Vagina (tissue), 2 donors: ENCODE data around the gene FOXL3. TPM values are rescaled to one million over a fixed set of nuclear protein-coding genes. Genes with fewer than 3 reads are reported as not detected.

Experiments
- DNase-seq, 2 donors: peaks; one replicate each; pipeline ENCODE4 v3.0.0-alpha.2; 2017; ENCODE audit errors: extremely low spot score in 2 of 2
- H3K27ac ChIP-seq: fragments of 200-600 bp; sonication (generic); one replicate; pipeline ENCODE4 v1.5.1; 2019
- H3K27me3 ChIP-seq: fragments of 200-600 bp; sonication (generic); one replicate; pipeline ENCODE4 v1.5.1; 2019
- H3K36me3 ChIP-seq, 2 donors: fragments of 200-600 bp; sonication (generic); one replicate each; pipeline ENCODE4 v1.5.1; 2017 to 2019
- H3K4me1 ChIP-seq: fragments of 200-600 bp; sonication (generic); one replicate; pipeline ENCODE4 v1.5.1; 2019
- H3K4me3 ChIP-seq, 2 donors: fragments of 200-600 bp; sonication (generic); 1 replicate in 1 of 2; 2 replicates in 1 of 2; pipeline ENCODE4 v1.5.1; 2016 to 2019
- H3K9me3 ChIP-seq: fragments of 200-600 bp; sonication (generic); one replicate; pipeline ENCODE4 v1.5.1; 2019
- CTCF ChIP-seq, 3 experiments: fragments of 450-650 bp in 2 of 3; fragments of 200-600 bp in 1 of 3; sonication (generic) in 1 of 3; IDR thresholded peaks; one replicate each; pipeline ENCODE4 v1.5.1; 2017 to 2019; ENCODE audit warnings: antibody characterized with exemption in 3 of 3, mild to moderate bottlenecking in 2 of 3, moderate library complexity in 2 of 3
- POLR2A ChIP-seq, 2 donors: fragments of 450-650 bp; IDR thresholded peaks; one replicate each; pipeline ENCODE4 v1.6.1; 2017; ENCODE audit warnings: antibody characterized with exemption in 2 of 2, mild to moderate bottlenecking in 2 of 2, moderate library complexity in 2 of 2
- POLR2AphosphoS5 ChIP-seq, 2 donors: sonication (generic); formaldehyde crosslinking; IDR thresholded peaks; one replicate each; pipeline ENCODE4 v1.9.0; 2017; ENCODE audit warnings: antibody characterized with exemption in 2 of 2, mild to moderate bottlenecking in 2 of 2, low read depth in 1 of 2; ENCODE audit not compliant: insufficient read depth in 1 of 2
- intact Hi-C: fragments of 100-400 bp; cut with DNase I; formaldehyde crosslinking; loops from one replicate; pipeline ENCODE4 v1.15.1; 2023
- total RNA-seq: library from RNA; depleted of rRNA; stranded (reverse); fragments of >200 nt; gene quantifications from one replicate; pipeline ENCODE4 v1.2.3, GENCODE V29; 2016

Gene FOXL3
- total RNA-seq, 1 donor from 2014 or later = not detected

- TF ChIP-seq CTCF (IDR thresholded peaks at IDR 0.05) = no peak
- TF ChIP-seq POLR2A (IDR thresholded peaks at IDR 0.05) = no peak
- TF ChIP-seq POLR2AphosphoS5 (IDR thresholded peaks at IDR 0.05; ENCODE audit: insufficient read depth in 1 of 2, low read depth in 1 of 2) = no peak
- DNase-seq = no peak
- no peaks in the 10 kb centered on the region for H3K36me3 ChIP-seq
- H3K4me3 ChIP-seq = no peak overlapping the region
- intact Hi-C loops = no loop called here
- no peaks in the 10 kb centered on the region for H3K9me3 ChIP-seq
- H3K27me3 ChIP-seq = no peaks in the 10 kb centered on the region
- H3K4me1 ChIP-seq = no peaks in the 10 kb centered on the region
- H3K27ac ChIP-seq = no peak overlapping the region
These were observed 22.5 kb downstream of the FOXL3 start for GRCh38 chr7:312424-312823.

GRCh38 chr7:314853-315252 lies 24.9 kb downstream of the FOXL3 start:
- no peak overlapping the region for H3K27ac ChIP-seq
- no peak for TF ChIP-seq CTCF (IDR thresholded peaks at IDR 0.05)
- no peak for TF ChIP-seq POLR2AphosphoS5 (IDR thresholded peaks at IDR 0.05; ENCODE audit: insufficient read depth in 1 of 2, low read depth in 1 of 2)
- no peak for TF ChIP-seq POLR2A (IDR thresholded peaks at IDR 0.05)
- no peak overlapping the region for H3K4me3 ChIP-seq
- H3K9me3 ChIP-seq = no peaks in the 10 kb centered on the region
- H3K27me3 ChIP-seq = no peaks in the 10 kb centered on the region
- no peaks in the 10 kb centered on the region for H3K4me1 ChIP-seq
- H3K36me3 ChIP-seq = no peaks in the 10 kb centered on the region
- no peak for DNase-seq
- intact Hi-C loops = no loop called here

GRCh38 chr7:315516-316265 lies 25.7 kb downstream of the FOXL3 start:
- Histone ChIP-seq H3K36me3 (no peaks in the 10 kb centered on the region), H3K27me3 (no peaks in the 10 kb centered on the region), H3K9me3 (no peaks in the 10 kb centered on the region), H3K4me1 (no peaks in the 10 kb centered on the region), H3K27ac (no peak overlapping the region), H3K4me3 (no peak overlapping the region)
- TF ChIP-seq POLR2A (IDR thresholded peaks at IDR 0.05) = no peak
- no peak for TF ChIP-seq CTCF (IDR thresholded peaks at IDR 0.05)
- TF ChIP-seq POLR2AphosphoS5 (IDR thresholded peaks at IDR 0.05; ENCODE audit: insufficient read depth in 1 of 2, low read depth in 1 of 2) = no peak
- no peak for DNase-seq
- intact Hi-C loops = no loop called here

GRCh38 chr7:317643-318405 lies 27.9 kb downstream of the FOXL3 start:
- Histone ChIP-seq H3K27me3 (no peaks in the 10 kb centered on the region), H3K9me3 (no peaks in the 10 kb centered on the region), H3K36me3 (no peaks in the 10 kb centered on the region), H3K4me3 (no peak overlapping the region), H3K4me1 (no peaks in the 10 kb centered on the region), H3K27ac (no peak overlapping the region)
- intact Hi-C loops = no loop called here
- no peak for TF ChIP-seq CTCF (IDR thresholded peaks at IDR 0.05)
- TF ChIP-seq POLR2A (IDR thresholded peaks at IDR 0.05) = no peak
- TF ChIP-seq POLR2AphosphoS5 (IDR thresholded peaks at IDR 0.05; ENCODE audit: insufficient read depth in 1 of 2, low read depth in 1 of 2) = no peak
- no peak for DNase-seq

- TF ChIP-seq POLR2AphosphoS5 (IDR thresholded peaks at IDR 0.05; ENCODE audit: insufficient read depth in 1 of 2, low read depth in 1 of 2) (no peak), POLR2A (IDR thresholded peaks at IDR 0.05) (no peak), CTCF (IDR thresholded peaks at IDR 0.05) (no peak)
- Histone ChIP-seq H3K27me3 (no peaks in the 10 kb centered on the region), H3K27ac (no peak overlapping the region), H3K4me3 (no peak overlapping the region), H3K4me1 (no peaks in the 10 kb centered on the region), H3K36me3 (no peaks in the 10 kb centered on the region), H3K9me3 (no peaks in the 10 kb centered on the region)
- intact Hi-C loops = no loop called here
- no peak for DNase-seq
These were observed 28.5 kb downstream of the FOXL3 start for GRCh38 chr7:318476-318875.
